ENCODE measurements around the gene PSKH1.

DNA sequence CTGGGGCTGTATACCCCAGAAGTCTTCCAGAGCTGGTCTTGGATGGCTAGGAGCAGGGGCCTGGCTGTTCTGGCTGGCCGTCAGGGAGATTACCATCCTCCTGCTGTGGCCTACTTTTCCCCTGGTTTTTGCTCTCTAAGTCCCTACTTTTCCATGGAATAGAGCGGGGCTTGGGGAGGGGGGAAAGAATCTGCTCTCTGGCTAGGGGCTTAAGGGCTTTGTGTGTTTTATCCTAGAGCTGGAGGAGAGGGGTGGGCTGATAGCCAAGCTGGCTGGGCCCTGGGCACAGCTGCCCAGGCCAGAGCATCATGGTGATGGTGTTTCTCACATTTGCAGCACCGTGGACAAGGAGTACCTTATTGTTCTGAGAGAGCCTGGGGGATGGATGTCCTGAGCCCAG, 4.7 kb upstream of the PSKH1 start:
- TF ChIP-seq POLR2A (IDR thresholded peaks at IDR 0.05; ENCODE audit: low read length) = no peak
- no peak for TF ChIP-seq EHMT2 (IDR thresholded peaks at IDR 0.05; ENCODE audit: low read depth)
- TF ChIP-seq, protein P1, sequence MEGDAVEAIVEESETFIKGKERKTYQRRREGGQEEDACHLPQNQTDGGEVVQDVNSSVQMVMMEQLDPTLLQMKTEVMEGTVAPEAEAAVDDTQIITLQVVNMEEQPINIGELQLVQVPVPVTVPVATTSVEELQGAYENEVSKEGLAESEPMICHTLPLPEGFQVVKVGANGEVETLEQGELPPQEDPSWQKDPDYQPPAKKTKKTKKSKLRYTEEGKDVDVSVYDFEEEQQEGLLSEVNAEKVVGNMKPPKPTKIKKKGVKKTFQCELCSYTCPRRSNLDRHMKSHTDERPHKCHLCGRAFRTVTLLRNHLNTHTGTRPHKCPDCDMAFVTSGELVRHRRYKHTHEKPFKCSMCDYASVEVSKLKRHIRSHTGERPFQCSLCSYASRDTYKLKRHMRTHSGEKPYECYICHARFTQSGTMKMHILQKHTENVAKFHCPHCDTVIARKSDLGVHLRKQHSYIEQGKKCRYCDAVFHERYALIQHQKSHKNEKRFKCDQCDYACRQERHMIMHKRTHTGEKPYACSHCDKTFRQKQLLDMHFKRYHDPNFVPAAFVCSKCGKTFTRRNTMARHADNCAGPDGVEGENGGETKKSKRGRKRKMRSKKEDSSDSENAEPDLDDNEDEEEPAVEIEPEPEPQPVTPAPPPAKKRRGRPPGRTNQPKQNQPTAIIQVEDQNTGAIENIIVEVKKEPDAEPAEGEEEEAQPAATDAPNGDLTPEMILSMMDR (IDR thresholded peaks at IDR 0.05) = no peak
- no peak for TF ChIP-seq BHLHE40 (IDR thresholded peaks at IDR 0.05; ENCODE audit: low read depth, low read length)
- no peak for TF ChIP-seq CBX2 (IDR thresholded peaks at IDR 0.05; ENCODE audit: borderline replicate concordance, low read depth)
- no peak for TF ChIP-seq ZFP36 (IDR thresholded peaks at IDR 0.05; ENCODE audit: borderline replicate concordance, partially characterized antibody)
- TF ChIP-seq PHF8 (IDR thresholded peaks at IDR 0.05; ENCODE audit: borderline replicate concordance, low read depth) = no peak
- TF ChIP-seq, protein P2, sequence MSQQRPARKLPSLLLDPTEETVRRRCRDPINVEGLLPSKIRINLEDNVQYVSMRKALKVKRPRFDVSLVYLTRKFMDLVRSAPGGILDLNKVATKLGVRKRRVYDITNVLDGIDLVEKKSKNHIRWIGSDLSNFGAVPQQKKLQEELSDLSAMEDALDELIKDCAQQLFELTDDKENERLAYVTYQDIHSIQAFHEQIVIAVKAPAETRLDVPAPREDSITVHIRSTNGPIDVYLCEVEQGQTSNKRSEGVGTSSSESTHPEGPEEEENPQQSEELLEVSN (IDR thresholded peaks at IDR 0.05; ENCODE audit: borderline replicate concordance, low read depth) = no peak
- no peak for TF ChIP-seq CHD2 (IDR thresholded peaks at IDR 0.05; ENCODE audit: low read length, partially characterized antibody)
- TF ChIP-seq, protein P3, sequence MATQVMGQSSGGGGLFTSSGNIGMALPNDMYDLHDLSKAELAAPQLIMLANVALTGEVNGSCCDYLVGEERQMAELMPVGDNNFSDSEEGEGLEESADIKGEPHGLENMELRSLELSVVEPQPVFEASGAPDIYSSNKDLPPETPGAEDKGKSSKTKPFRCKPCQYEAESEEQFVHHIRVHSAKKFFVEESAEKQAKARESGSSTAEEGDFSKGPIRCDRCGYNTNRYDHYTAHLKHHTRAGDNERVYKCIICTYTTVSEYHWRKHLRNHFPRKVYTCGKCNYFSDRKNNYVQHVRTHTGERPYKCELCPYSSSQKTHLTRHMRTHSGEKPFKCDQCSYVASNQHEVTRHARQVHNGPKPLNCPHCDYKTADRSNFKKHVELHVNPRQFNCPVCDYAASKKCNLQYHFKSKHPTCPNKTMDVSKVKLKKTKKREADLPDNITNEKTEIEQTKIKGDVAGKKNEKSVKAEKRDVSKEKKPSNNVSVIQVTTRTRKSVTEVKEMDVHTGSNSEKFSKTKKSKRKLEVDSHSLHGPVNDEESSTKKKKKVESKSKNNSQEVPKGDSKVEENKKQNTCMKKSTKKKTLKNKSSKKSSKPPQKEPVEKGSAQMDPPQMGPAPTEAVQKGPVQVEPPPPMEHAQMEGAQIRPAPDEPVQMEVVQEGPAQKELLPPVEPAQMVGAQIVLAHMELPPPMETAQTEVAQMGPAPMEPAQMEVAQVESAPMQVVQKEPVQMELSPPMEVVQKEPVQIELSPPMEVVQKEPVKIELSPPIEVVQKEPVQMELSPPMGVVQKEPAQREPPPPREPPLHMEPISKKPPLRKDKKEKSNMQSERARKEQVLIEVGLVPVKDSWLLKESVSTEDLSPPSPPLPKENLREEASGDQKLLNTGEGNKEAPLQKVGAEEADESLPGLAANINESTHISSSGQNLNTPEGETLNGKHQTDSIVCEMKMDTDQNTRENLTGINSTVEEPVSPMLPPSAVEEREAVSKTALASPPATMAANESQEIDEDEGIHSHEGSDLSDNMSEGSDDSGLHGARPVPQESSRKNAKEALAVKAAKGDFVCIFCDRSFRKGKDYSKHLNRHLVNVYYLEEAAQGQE (IDR thresholded peaks at IDR 0.05) = no peak
- TF ChIP-seq NFE2L2 (conservative IDR thresholded peaks at IDR 0.05; ENCODE audit: low read length) = no peak
- TF ChIP-seq JUN (IDR thresholded peaks at IDR 0.05) = no peak
